ENCODE data around the gene INAVA.

DNA sequence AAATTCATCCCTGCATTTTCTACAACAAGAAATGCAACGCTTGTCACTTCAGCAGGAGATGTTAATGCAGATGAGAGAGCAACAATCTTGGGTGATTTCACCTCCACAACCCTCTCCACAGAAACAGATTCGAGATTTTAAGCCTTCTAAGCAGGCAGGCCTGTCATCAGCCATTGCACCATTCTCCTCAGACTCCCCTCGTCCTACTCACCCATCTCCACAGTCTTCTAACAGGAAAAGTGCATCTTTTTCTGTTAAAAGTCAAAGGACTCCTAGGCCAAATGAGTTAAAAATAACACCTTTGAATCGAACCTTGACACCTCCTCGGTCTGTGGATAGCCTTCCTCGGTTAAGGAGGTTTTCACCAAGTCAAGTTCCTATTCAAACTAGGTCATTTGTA is 45.3 kb upstream of the INAVA start:
- TF ChIP-seq, protein P1, sequence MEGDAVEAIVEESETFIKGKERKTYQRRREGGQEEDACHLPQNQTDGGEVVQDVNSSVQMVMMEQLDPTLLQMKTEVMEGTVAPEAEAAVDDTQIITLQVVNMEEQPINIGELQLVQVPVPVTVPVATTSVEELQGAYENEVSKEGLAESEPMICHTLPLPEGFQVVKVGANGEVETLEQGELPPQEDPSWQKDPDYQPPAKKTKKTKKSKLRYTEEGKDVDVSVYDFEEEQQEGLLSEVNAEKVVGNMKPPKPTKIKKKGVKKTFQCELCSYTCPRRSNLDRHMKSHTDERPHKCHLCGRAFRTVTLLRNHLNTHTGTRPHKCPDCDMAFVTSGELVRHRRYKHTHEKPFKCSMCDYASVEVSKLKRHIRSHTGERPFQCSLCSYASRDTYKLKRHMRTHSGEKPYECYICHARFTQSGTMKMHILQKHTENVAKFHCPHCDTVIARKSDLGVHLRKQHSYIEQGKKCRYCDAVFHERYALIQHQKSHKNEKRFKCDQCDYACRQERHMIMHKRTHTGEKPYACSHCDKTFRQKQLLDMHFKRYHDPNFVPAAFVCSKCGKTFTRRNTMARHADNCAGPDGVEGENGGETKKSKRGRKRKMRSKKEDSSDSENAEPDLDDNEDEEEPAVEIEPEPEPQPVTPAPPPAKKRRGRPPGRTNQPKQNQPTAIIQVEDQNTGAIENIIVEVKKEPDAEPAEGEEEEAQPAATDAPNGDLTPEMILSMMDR (IDR thresholded peaks at IDR 0.05; ENCODE audit: poor library complexity): no peak
- TF ChIP-seq EZH2 (IDR thresholded peaks at IDR 0.05; ENCODE audit: borderline replicate concordance): no peak
- no peak for TF ChIP-seq EZH2phosphoT487 (IDR thresholded peaks at IDR 0.05; ENCODE audit: low read depth, severe bottlenecking, unreplicated experiment)
